Smooth muscle cell (in vitro differentiated cells): Measurements from ENCODE around the gene EBI3. TPM values are rescaled to one million over a fixed set of nuclear protein-coding genes. Genes with fewer than 3 reads are reported as not detected.

Experiments
- DNase-seq: peaks from one replicate; lab custom pipeline; 2025; ENCODE audit not compliant: unreplicated experiment; lab: John Stamatoyannopoulos, UW
- H2AFZ ChIP-seq: fragments of 200-600 bp; sonication (generic); 2 replicates; pipeline ENCODE4 v1.6.0; 2016; ENCODE audit warnings: antibody characterized with exemption, low read depth, mild to moderate bottlenecking
- H3F3A ChIP-seq: fragments of 200-600 bp; sonication (generic); 2 replicates; pipeline ENCODE4 v1.6.0; 2017; ENCODE audit warnings: antibody characterized with exemption, low read depth
- H3K27ac ChIP-seq: fragments of 200-600 bp; sonication (generic); 2 replicates; pipeline ENCODE4 v1.5.1; 2016; ENCODE audit warnings: low read depth, mild to moderate bottlenecking
- H3K27me3 ChIP-seq: fragments of 200-600 bp; sonication (generic); 2 replicates; pipeline ENCODE4 v1.6.1; 2016; ENCODE audit warnings: low read depth, mild to moderate bottlenecking
- H3K36me3 ChIP-seq: fragments of 200-600 bp; sonication (generic); 2 replicates; pipeline ENCODE4 v1.5.1; 2016; ENCODE audit warnings: low read depth
- H3K4me1 ChIP-seq: fragments of 200-600 bp; sonication (generic); 2 replicates; pipeline ENCODE4 v1.5.1; 2016; ENCODE audit warnings: low read depth
- H3K4me2 ChIP-seq: fragments of 200-600 bp; sonication (generic); 2 replicates; pipeline ENCODE4 v1.6.0; 2016; ENCODE audit warnings: mild to moderate bottlenecking
- H3K4me3 ChIP-seq: fragments of 200-600 bp; sonication (generic); 2 replicates; pipeline ENCODE4 v1.5.1; 2016; ENCODE audit warnings: mild to moderate bottlenecking
- H3K79me2 ChIP-seq: fragments of 200-600 bp; sonication (generic); 2 replicates; pipeline ENCODE4 v1.6.0; 2016; ENCODE audit warnings: low read depth, mild to moderate bottlenecking
- H3K9ac ChIP-seq: fragments of 200-600 bp; sonication (generic); 2 replicates; pipeline ENCODE4 v1.6.0; 2016; ENCODE audit warnings: low read depth
- H3K9me3 ChIP-seq: fragments of 200-600 bp; sonication (generic); replicated peaks from 2 replicates; pipeline ENCODE4 v1.5.1; 2016; ENCODE audit warnings: low read depth
- H4K20me1 ChIP-seq: fragments of 200-600 bp; sonication (generic); 2 replicates; pipeline ENCODE4 v1.6.0; 2016; ENCODE audit warnings: low read depth
- WGBS: methylation state at CpG from one replicate; pipeline ENCODE4 v1.1.7; 2016; ENCODE audit warnings: low lambda C conversion rate; 5-methylcytosine and 5-hydroxymethylcytosine counted together
- polyA plus RNA-seq: library from polyadenylated mRNA; unstranded; fragments of >200 nt; fragmentation: Nextera tagmentation; extraction: Ambion mirVana; gene quantifications from 2 replicates; pipeline ENCODE4 v1.2.1, GENCODE V29; 2016
- total RNA-seq: library from RNA; depleted of rRNA; stranded (reverse); fragments of >200 nt; gene quantifications from 2 replicates; pipeline ENCODE4 v1.2.3, GENCODE V29; 2014
- TF ChIP-seq, protein P1 (sequence below): fragments of 200-600 bp; sonication (generic); IDR thresholded peaks from 2 replicates; pipeline ENCODE4 v1.5.1; 2017; ENCODE audit warnings: borderline replicate concordance, mild to moderate bottlenecking, antibody characterized with exemption; ENCODE audit not compliant: insufficient read depth, poor library complexity, severe bottlenecking

EBI3 gene
- total and polyA plus RNA-seq, 2 experiments from 2014 or later, result 0.40 to 3.9 TPM

GRCh38 chr19:4258181-4258580, 28.9 kb downstream of the EBI3 start:
- no peaks in the 10 kb centered on the region for H3F3A ChIP-seq
- H4K20me1 ChIP-seq, result no peaks in the 10 kb centered on the region
- H3K9ac ChIP-seq, result no peak overlapping the region
- H3K4me3 ChIP-seq, result no peak overlapping the region
- H3K4me2 ChIP-seq, result no peak overlapping the region
- H3K36me3 ChIP-seq, result peaks cover 11% of the 10 kb centered on the region
- TF ChIP-seq, protein P1, sequence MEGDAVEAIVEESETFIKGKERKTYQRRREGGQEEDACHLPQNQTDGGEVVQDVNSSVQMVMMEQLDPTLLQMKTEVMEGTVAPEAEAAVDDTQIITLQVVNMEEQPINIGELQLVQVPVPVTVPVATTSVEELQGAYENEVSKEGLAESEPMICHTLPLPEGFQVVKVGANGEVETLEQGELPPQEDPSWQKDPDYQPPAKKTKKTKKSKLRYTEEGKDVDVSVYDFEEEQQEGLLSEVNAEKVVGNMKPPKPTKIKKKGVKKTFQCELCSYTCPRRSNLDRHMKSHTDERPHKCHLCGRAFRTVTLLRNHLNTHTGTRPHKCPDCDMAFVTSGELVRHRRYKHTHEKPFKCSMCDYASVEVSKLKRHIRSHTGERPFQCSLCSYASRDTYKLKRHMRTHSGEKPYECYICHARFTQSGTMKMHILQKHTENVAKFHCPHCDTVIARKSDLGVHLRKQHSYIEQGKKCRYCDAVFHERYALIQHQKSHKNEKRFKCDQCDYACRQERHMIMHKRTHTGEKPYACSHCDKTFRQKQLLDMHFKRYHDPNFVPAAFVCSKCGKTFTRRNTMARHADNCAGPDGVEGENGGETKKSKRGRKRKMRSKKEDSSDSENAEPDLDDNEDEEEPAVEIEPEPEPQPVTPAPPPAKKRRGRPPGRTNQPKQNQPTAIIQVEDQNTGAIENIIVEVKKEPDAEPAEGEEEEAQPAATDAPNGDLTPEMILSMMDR, result no peak
- H2AFZ ChIP-seq, result no peak overlapping the region
- H3K27me3 ChIP-seq, result no peaks in the 10 kb centered on the region
- WGBS, result 99% methylated on average over 28 of the region's 28 CpGs
- no peak overlapping the region for H3K27ac ChIP-seq
- no peak for DNase-seq
- no peaks in the 10 kb centered on the region for H3K9me3 ChIP-seq
- no peaks in the 10 kb centered on the region for H3K79me2 ChIP-seq
- no peaks in the 10 kb centered on the region for H3K4me1 ChIP-seq

DNA sequence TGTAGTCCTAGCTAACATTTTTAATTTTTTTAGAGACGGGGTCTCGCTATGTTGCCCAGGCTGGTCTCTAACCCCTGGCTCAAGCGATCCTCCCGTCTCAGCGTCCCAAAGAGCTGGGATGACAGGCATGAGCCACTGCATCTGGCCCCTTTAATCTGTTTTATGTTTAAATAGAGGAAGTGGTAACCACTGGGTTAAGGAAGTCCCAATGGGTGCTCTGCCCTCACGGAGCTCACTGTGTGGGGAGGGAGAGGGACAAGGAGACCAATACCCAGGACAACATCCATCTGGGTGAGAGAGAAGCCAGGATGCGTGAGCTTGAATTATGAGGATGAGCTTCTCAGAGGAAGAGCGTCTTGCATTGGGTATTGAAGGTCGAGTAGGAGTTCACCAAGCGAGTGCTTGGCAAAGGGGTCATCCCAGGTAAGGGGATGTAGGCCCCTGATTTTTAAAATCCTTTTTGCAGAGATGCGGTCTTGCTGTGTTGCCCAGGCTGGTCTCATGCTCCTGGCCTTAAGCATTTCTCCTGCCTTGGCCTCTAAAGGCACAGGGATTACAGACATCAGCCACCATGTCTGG, 31.4 kb downstream of the EBI3 start:
- Histone ChIP-seq H3K4me1 (no peaks in the 10 kb centered on the region), H3F3A (no peaks in the 10 kb centered on the region), H3K36me3 (no peaks in the 10 kb centered on the region), H2AFZ (no peak overlapping the region), H3K79me2 (no peaks in the 10 kb centered on the region), H3K9me3 (no peaks in the 10 kb centered on the region), H3K27ac (no peak overlapping the region), H3K27me3 (no peaks in the 10 kb centered on the region), H4K20me1 (no peaks in the 10 kb centered on the region), H3K4me2 (no peak overlapping the region), H3K9ac (no peak overlapping the region), H3K4me3 (no peak overlapping the region)
- 94% methylated on average over 11 of the region's 11 CpGs for WGBS
- DNase-seq, result no peak
- TF ChIP-seq, protein P1, result no peak

- no peaks in the 10 kb centered on the region for H3K9me3 ChIP-seq
- H4K20me1 ChIP-seq, result no peaks in the 10 kb centered on the region
- H3K36me3 ChIP-seq, result no peaks in the 10 kb centered on the region
- TF ChIP-seq, protein P1, result no peak
- no peak for DNase-seq
- H3F3A ChIP-seq, result no peaks in the 10 kb centered on the region
- no peaks in the 10 kb centered on the region for H3K27me3 ChIP-seq
- H3K4me3 ChIP-seq, result no peak overlapping the region
- no peaks in the 10 kb centered on the region for H3K4me1 ChIP-seq
- no peak overlapping the region for H2AFZ ChIP-seq
- no peak overlapping the region for H3K27ac ChIP-seq
- H3K79me2 ChIP-seq, result no peaks in the 10 kb centered on the region
- no peak overlapping the region for H3K4me2 ChIP-seq
- H3K9ac ChIP-seq, result no peak overlapping the region
- 93% methylated on average over 4 of the region's 4 CpGs for WGBS
Measured at GRCh38 chr19:4264812-4265211, 35.5 kb downstream of the EBI3 start.
